Measurements from ENCODE around the gene ITPRID1. TPM values are rescaled to one million over a fixed set of nuclear protein-coding genes. Genes with fewer than 3 reads are reported as not detected.

The ITPRID1 gene
- total RNA-seq, 1 experiment from 2014 or later: not detected

DNA sequence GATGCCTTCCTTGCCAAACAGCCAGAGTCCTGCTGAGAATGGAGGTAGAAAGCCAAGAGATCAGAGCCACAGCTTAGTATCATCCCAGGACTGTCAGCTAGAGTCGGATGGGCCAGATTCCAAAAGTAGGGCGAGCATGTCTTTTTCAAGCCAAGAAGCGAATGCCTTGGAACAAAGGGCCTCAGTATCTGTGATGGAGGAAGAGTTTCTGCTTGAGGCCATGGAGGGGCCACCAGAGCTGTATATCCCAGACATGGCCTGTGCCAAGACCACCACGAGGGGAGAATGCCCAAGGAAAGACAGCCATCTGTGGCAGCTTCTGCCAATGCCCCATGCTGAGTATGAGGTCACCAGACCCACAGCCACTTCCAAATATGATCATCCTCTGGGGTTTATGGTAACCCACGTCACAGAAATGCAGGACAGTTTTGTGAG, 128.8 kb downstream of the ITPRID1 start:
- Histone ChIP-seq H4K20me1 (ENCODE audit: insufficient read depth) (no peaks in the 10 kb centered on the region), H3K4me2 (ENCODE audit: low read length) (no peak overlapping the region), H3K36me3 (ENCODE audit: control insufficient read depth in 1 of 2, insufficient read depth in 2 of 2, low read length in 2 of 2) (no peaks in the 10 kb centered on the region), H3K9ac (ENCODE audit: low read length) (no peak overlapping the region), H2AFZ (ENCODE audit: low read depth, low read length, poor library complexity, severe bottlenecking) (no peak overlapping the region), H3K9me2 (ENCODE audit: insufficient read depth) (no peaks in the 10 kb centered on the region), H3K9me3 (ENCODE audit: control insufficient read depth in 1 of 2, insufficient read depth in 1 of 2, low read depth in 1 of 2, low read length in 2 of 2) (no peaks in the 10 kb centered on the region), H3K27ac (ENCODE audit: low read depth, low read length) (no peak overlapping the region), H3K79me2 (ENCODE audit: insufficient read depth, low read length) (no peaks in the 10 kb centered on the region), H3K27me3 (ENCODE audit: insufficient read depth, low read length) (peaks cover 32% of the 10 kb centered on the region; the same call in 1 of the 2 replicates), H3K4me3 (replicated peaks in 1 of 2; ENCODE audit: low read depth in 1 of 2, low read length in 2 of 2) (no peak overlapping the region), H3K4me1 (ENCODE audit: control insufficient read depth in 1 of 2, insufficient read depth in 2 of 2, low read length in 2 of 2) (no peaks in the 10 kb centered on the region)
- BruUV-seq (replicated peaks): no TSS peak
- ChIA-PET CTCF (no interaction called here), RAD21 (ENCODE audit: low non-redundant PET in 1 of 2, low total read pairs in 2 of 2, uncharacterized antibody in 2 of 2, unreplicated experiment in 2 of 2) (no interaction called here), POLR2A (no interaction called here)
- no peak for ATAC-seq
- intact Hi-C loops (cut with micrococcal nuclease): no loop called here
- no peak for TF ChIP-seq CBX3 (IDR thresholded peaks at IDR 0.05; ENCODE audit: low read depth)
- no peak for DNase-seq (ENCODE audit: low read depth, low spot score)

- intact Hi-C loops (cut with micrococcal nuclease): no loop called here
- ChIA-PET POLR2A (no interaction called here), CTCF (no interaction called here), RAD21 (ENCODE audit: low non-redundant PET in 1 of 2, low total read pairs in 2 of 2, uncharacterized antibody in 2 of 2, unreplicated experiment in 2 of 2) (no interaction called here)
- no peak overlapping the region for H3K27ac ChIP-seq (ENCODE audit: low read depth, low read length)
- H3K27me3 ChIP-seq (ENCODE audit: insufficient read depth, low read length): peaks cover 34% of the 10 kb centered on the region; the same call in 1 of the 2 replicates
- H3K36me3 ChIP-seq (ENCODE audit: control insufficient read depth in 1 of 2, insufficient read depth in 2 of 2, low read length in 2 of 2): no peaks in the 10 kb centered on the region
- H3K4me3 ChIP-seq (replicated peaks in 1 of 2; ENCODE audit: low read depth in 1 of 2, low read length in 2 of 2): no peak overlapping the region
- no peaks in the 10 kb centered on the region for H3K79me2 ChIP-seq (ENCODE audit: insufficient read depth, low read length)
- no peaks in the 10 kb centered on the region for H4K20me1 ChIP-seq (ENCODE audit: insufficient read depth)
- no peak overlapping the region for H3K4me2 ChIP-seq (ENCODE audit: low read length)
- H3K9me3 ChIP-seq (ENCODE audit: control insufficient read depth in 1 of 2, insufficient read depth in 1 of 2, low read depth in 1 of 2, low read length in 2 of 2): no peaks in the 10 kb centered on the region
- no peak overlapping the region for H3K9ac ChIP-seq (ENCODE audit: low read length)
- no peak overlapping the region for H2AFZ ChIP-seq (ENCODE audit: low read depth, low read length, poor library complexity, severe bottlenecking)
- H3K9me2 ChIP-seq (ENCODE audit: insufficient read depth): no peaks in the 10 kb centered on the region
- no TSS peak for BruUV-seq (replicated peaks)
- ATAC-seq: no peak
- DNase-seq (ENCODE audit: low read depth, low spot score): no peak
- TF ChIP-seq RAD21 (IDR thresholded peaks at IDR 0.05; ENCODE audit: low read depth): no peak
- no peak for TF ChIP-seq TCF7L2 (IDR thresholded peaks at IDR 0.05; ENCODE audit: borderline replicate concordance, extremely low read depth, insufficient read depth, insufficient read length)
- TF ChIP-seq CEBPB (IDR thresholded peaks at IDR 0.05; ENCODE audit: low read depth): no peak
- no peak for TF ChIP-seq SRF (IDR thresholded peaks at IDR 0.05; ENCODE audit: low read depth)
- TF ChIP-seq ZFX (IDR thresholded peaks at IDR 0.05): no peak
- TF ChIP-seq EGR1 (IDR thresholded peaks at IDR 0.05; ENCODE audit: low read depth): no peak
- no peak for TF ChIP-seq FOSL1 (IDR thresholded peaks at IDR 0.05; ENCODE audit: low read depth)
- TF ChIP-seq, protein P1, sequence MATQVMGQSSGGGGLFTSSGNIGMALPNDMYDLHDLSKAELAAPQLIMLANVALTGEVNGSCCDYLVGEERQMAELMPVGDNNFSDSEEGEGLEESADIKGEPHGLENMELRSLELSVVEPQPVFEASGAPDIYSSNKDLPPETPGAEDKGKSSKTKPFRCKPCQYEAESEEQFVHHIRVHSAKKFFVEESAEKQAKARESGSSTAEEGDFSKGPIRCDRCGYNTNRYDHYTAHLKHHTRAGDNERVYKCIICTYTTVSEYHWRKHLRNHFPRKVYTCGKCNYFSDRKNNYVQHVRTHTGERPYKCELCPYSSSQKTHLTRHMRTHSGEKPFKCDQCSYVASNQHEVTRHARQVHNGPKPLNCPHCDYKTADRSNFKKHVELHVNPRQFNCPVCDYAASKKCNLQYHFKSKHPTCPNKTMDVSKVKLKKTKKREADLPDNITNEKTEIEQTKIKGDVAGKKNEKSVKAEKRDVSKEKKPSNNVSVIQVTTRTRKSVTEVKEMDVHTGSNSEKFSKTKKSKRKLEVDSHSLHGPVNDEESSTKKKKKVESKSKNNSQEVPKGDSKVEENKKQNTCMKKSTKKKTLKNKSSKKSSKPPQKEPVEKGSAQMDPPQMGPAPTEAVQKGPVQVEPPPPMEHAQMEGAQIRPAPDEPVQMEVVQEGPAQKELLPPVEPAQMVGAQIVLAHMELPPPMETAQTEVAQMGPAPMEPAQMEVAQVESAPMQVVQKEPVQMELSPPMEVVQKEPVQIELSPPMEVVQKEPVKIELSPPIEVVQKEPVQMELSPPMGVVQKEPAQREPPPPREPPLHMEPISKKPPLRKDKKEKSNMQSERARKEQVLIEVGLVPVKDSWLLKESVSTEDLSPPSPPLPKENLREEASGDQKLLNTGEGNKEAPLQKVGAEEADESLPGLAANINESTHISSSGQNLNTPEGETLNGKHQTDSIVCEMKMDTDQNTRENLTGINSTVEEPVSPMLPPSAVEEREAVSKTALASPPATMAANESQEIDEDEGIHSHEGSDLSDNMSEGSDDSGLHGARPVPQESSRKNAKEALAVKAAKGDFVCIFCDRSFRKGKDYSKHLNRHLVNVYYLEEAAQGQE (IDR thresholded peaks at IDR 0.05; ENCODE audit: low read depth): no peak
- TF ChIP-seq POLR2AphosphoS5 (IDR thresholded peaks at IDR 0.05; ENCODE audit: low read depth, low read length): no peak
- TF ChIP-seq ZBTB33 (IDR thresholded peaks at IDR 0.05; ENCODE audit: extremely low read depth, insufficient replicate concordance, low read length): no peak
- TF ChIP-seq EZH2phosphoT487 (IDR thresholded peaks at IDR 0.05; ENCODE audit: borderline replicate concordance): no peak
- TF ChIP-seq, protein P2, sequence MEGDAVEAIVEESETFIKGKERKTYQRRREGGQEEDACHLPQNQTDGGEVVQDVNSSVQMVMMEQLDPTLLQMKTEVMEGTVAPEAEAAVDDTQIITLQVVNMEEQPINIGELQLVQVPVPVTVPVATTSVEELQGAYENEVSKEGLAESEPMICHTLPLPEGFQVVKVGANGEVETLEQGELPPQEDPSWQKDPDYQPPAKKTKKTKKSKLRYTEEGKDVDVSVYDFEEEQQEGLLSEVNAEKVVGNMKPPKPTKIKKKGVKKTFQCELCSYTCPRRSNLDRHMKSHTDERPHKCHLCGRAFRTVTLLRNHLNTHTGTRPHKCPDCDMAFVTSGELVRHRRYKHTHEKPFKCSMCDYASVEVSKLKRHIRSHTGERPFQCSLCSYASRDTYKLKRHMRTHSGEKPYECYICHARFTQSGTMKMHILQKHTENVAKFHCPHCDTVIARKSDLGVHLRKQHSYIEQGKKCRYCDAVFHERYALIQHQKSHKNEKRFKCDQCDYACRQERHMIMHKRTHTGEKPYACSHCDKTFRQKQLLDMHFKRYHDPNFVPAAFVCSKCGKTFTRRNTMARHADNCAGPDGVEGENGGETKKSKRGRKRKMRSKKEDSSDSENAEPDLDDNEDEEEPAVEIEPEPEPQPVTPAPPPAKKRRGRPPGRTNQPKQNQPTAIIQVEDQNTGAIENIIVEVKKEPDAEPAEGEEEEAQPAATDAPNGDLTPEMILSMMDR (IDR thresholded peaks at IDR 0.05 in 2 of 3, conservative IDR thresholded peaks at IDR 0.05 in 1 of 3; ENCODE audit: borderline replicate concordance in 1 of 3, insufficient read depth in 1 of 3, low read depth in 2 of 3, low read length in 2 of 3): no peak
- no peak for TF ChIP-seq ELF1 (IDR thresholded peaks at IDR 0.05; ENCODE audit: borderline replicate concordance, low read depth)
- TF ChIP-seq SIN3A (IDR thresholded peaks at IDR 0.05; ENCODE audit: low read depth): no peak
- no peaks in the 10 kb centered on the region for H3K4me1 ChIP-seq (ENCODE audit: control insufficient read depth in 1 of 2, insufficient read depth in 2 of 2, low read length in 2 of 2)
These were observed 133.1 kb downstream of the ITPRID1 start for GRCh38 chr7:31646942-31647341.

All from HCT116 (cell line).